Gastrocnemius medialis (tissue), 4 donors: Measurements from ENCODE around the gene MALAT1. TPM values are rescaled to one million over a fixed set of nuclear protein-coding genes. Genes with fewer than 3 reads are reported as not detected.

Experiments used
- ATAC-seq, 2 donors: fragments of 150-250 bp; one replicate each; pipeline ENCODE4 v1.9.1; 2016
- DNase-seq, 2 donors: peaks; one replicate each; pipeline ENCODE4 v3.0.0-alpha.2; 2019
- H3K27ac ChIP-seq, 4 donors: fragments of 200-600 bp; sonication (generic); 1 replicate in 1 of 4; 2 replicates in 3 of 4; pipeline ENCODE4 v1.5.1; 2016 to 2018; ENCODE audit warnings: mild to moderate bottlenecking in 2 of 4, moderate library complexity in 1 of 4
- H3K27me3 ChIP-seq, 3 donors: fragments of 200-600 bp; sonication (generic) in 2 of 3; 1 replicate in 1 of 3; 2 replicates in 2 of 3; pipeline versions ENCODE4 v1.5.1 to v1.6.0; 2016 to 2019; ENCODE audit warnings: mild to moderate bottlenecking in 1 of 3, moderate library complexity in 1 of 3
- H3K36me3 ChIP-seq, 2 donors: fragments of 200-600 bp; sonication (generic) in 1 of 2; one replicate each; pipeline ENCODE4 v1.5.1; 2017 to 2018
- H3K4me1 ChIP-seq, 2 donors: fragments of 200-600 bp; sonication (generic) in 1 of 2; one replicate each; pipeline ENCODE4 v1.5.1; 2016 to 2017; ENCODE audit warnings: mild to moderate bottlenecking in 2 of 2
- H3K4me3 ChIP-seq, 4 donors: fragments of 200-600 bp; sonication (generic) in 3 of 4; 1 replicate in 1 of 4; 2 replicates in 3 of 4; pipeline ENCODE4 v1.5.1; 2016 to 2019; ENCODE audit warnings: mild to moderate bottlenecking in 2 of 4
- H3K9me3 ChIP-seq, 3 donors: fragments of 200-600 bp; sonication (generic) in 2 of 3; 1 replicate in 1 of 3; 2 replicates in 2 of 3; pipeline ENCODE4 v1.5.1; 2016 to 2019
- CTCF ChIP-seq, 5 experiments: fragments of 450-650 bp in 3 of 5; fragments of 200-600 bp in 2 of 5; sonication (generic) in 2 of 5; IDR thresholded peaks in 4 of 5; conservative IDR thresholded peaks in 1 of 5; 1 replicate in 4 of 5; 2 replicates in 1 of 5; pipeline ENCODE4 v1.5.1; 2016 to 2019; ENCODE audit warnings: antibody characterized with exemption in 5 of 5, mild to moderate bottlenecking in 3 of 5, moderate library complexity in 3 of 5
- POLR2A ChIP-seq, 2 donors: fragments of 450-650 bp; IDR thresholded peaks; one replicate each; pipeline ENCODE4 v1.6.1; 2017; ENCODE audit warnings: antibody characterized with exemption in 2 of 2, mild to moderate bottlenecking in 2 of 2, moderate library complexity in 2 of 2
- in situ Hi-C, 4 donors: fragments of 200-750 bp; cut with MboI; loops; one replicate each; pipeline versions ENCODE4 v1.15.0 to v1.8.0; 2017; ENCODE audit warnings: low sequenced_read_pairs in 4 of 4
- intact Hi-C: fragments of 100-400 bp; cut with DNase I; formaldehyde crosslinking; loops from one replicate; pipeline ENCODE4 v1.15.1; 2023; ENCODE audit warnings: low total_unique reads
- total RNA-seq, 4 donors: library from RNA; depleted of rRNA; stranded (reverse); fragments of >200 nt; gene quantifications; one replicate each; pipeline versions ENCODE4 v1.1.0 to v1.2.3, GENCODE V29; 2016

MALAT1 gene
- total RNA-seq, 4 donors from 2014 or later, result 874 to 6,745 (median 1,938) TPM

- Histone ChIP-seq H3K36me3 (peaks cover 0 to 24% of the 10 kb centered on the region in 2 donors), H3K4me1 (peaks cover 7 to 16% of the 10 kb centered on the region in 2 donors), H3K27me3 (no peaks in the 10 kb centered on the region), H3K4me3 (no peak overlapping the region), H3K27ac (peak overlapping the region in 3 of 4 donors; percentile 88 to 92 (median 91)), H3K9me3 (no peaks in the 10 kb centered on the region)
- DNase-seq, result no peak
- in situ Hi-C loops (no loop called here), intact Hi-C loops (no loop called here)
- no peak for ATAC-seq
- no peak for TF ChIP-seq CTCF (IDR thresholded peaks at IDR 0.05 in 4 of 5, conservative IDR thresholded peaks at IDR 0.05 in 1 of 5)
- no peak for TF ChIP-seq POLR2A (IDR thresholded peaks at IDR 0.05)
Measured at GRCh38 chr11:65538915-65539743, 40.3 kb downstream of the MALAT1 start.

- Histone ChIP-seq H3K27ac (peak overlapping the region; percentile 86 to 92 (median 90)), H3K36me3 (peaks cover 0 to 24% of the 10 kb centered on the region in 2 donors), H3K9me3 (no peaks in the 10 kb centered on the region), H3K27me3 (no peaks in the 10 kb centered on the region), H3K4me1 (peaks cover 7 to 16% of the 10 kb centered on the region in 2 donors), H3K4me3 (peak overlapping the region; percentile 60 to 76 (median 64))
- in situ Hi-C loops (no loop called here), intact Hi-C loops (loop anchor here (1.0 kb wide), 5 partner anchors 18 to 74 kb away; partner anchors contain the start of genes LTBP3, MAP3K11 and ZNRD2)
- DNase-seq (no peak), ATAC-seq (peak; percentile 3 to 4)
- no peak for TF ChIP-seq POLR2A (IDR thresholded peaks at IDR 0.05)
- TF ChIP-seq CTCF (IDR thresholded peaks at IDR 0.05 in 4 of 5, conservative IDR thresholded peaks at IDR 0.05 in 1 of 5), result peak in 2 of 5 experiments; percentile 57 to 71
Measured at GRCh38 chr11:65539744-65540289, 41.0 kb downstream of the MALAT1 start.

- H3K27ac ChIP-seq, result peak overlapping the region; percentile 86 to 92 (median 90)
- H3K4me1 ChIP-seq, result peaks cover 7 to 16% of the 10 kb centered on the region in 2 donors
- ATAC-seq (peak; percentile 88), DNase-seq (peak; percentile 75 to 90)
- no peaks in the 10 kb centered on the region for H3K27me3 ChIP-seq
- no peaks in the 10 kb centered on the region for H3K9me3 ChIP-seq
- peaks cover 0 to 24% of the 10 kb centered on the region in 2 donors for H3K36me3 ChIP-seq
- intact Hi-C loops, result loop anchor here (1.0 kb wide), 5 partner anchors 18 to 74 kb away; partner anchors contain the start of genes LTBP3, MAP3K11 and ZNRD2
- peak overlapping the region; percentile 60 to 76 (median 64) for H3K4me3 ChIP-seq
- in situ Hi-C loops, result no loop called here
- peak; percentile 52 to 67 for TF ChIP-seq POLR2A (IDR thresholded peaks at IDR 0.05)
- TF ChIP-seq CTCF (IDR thresholded peaks at IDR 0.05 in 4 of 5, conservative IDR thresholded peaks at IDR 0.05 in 1 of 5), result peak; percentile 82 to 96 (median 92)
Measured at GRCh38 chr11:65540290-65541092, 41.6 kb downstream of the MALAT1 start.

GRCh38 chr11:65541093-65541982 lies 42.5 kb downstream of the MALAT1 start:
- in situ Hi-C loops, result no loop called here
- no peak for DNase-seq
- peak overlapping the region; percentile 60 to 76 (median 64) for H3K4me3 ChIP-seq
- H3K4me1 ChIP-seq, result peaks cover 7 to 16% of the 10 kb centered on the region in 2 donors
- H3K27ac ChIP-seq, result peak overlapping the region; percentile 86 to 92 (median 90)
- H3K9me3 ChIP-seq, result no peaks in the 10 kb centered on the region
- intact Hi-C loops, result no loop called here
- peaks cover 0 to 19% of the 10 kb centered on the region in 2 donors for H3K36me3 ChIP-seq
- TF ChIP-seq CTCF (IDR thresholded peaks at IDR 0.05 in 4 of 5, conservative IDR thresholded peaks at IDR 0.05 in 1 of 5) (no peak), POLR2A (IDR thresholded peaks at IDR 0.05) (no peak)
- ATAC-seq, result no peak
- H3K27me3 ChIP-seq, result no peaks in the 10 kb centered on the region
